SK-N-MC (cell line): ENCODE measurements around the gene CHST3.

Experiments
- DNase-seq: peaks from one replicate; pipeline ENCODE4 v3.0.0-alpha.2; 2011; ENCODE audit warnings: low read depth, low spot score
- H3K27ac ChIP-seq: fragments of 200-600 bp; sonication (generic); 2 replicates; pipeline ENCODE4 v1.5.1; 2016; ENCODE audit warnings: mixed run types
- H3K36me3 ChIP-seq: fragments of 200-600 bp; sonication (generic); 2 replicates; pipeline ENCODE4 v1.6.1; 2017; ENCODE audit warnings: antibody characterized with exemption, low read length, mixed read lengths; ENCODE audit not compliant: insufficient read depth
- H3K4me3 ChIP-seq: fragments of 200-600 bp; sonication (generic); 2 replicates; pipeline ENCODE4 v1.5.1; 2016
- H3K9ac ChIP-seq: fragments of 200-600 bp; sonication (generic); 2 replicates; pipeline ENCODE4 v1.8.0; 2017; ENCODE audit warnings: mixed run types, mixed read lengths; ENCODE audit not compliant: insufficient read length
- H3K9me3 ChIP-seq: fragments of 200-600 bp; sonication (generic); 2 replicates; pipeline ENCODE4 v1.6.1; 2017; ENCODE audit warnings: low read depth, mild to moderate bottlenecking, antibody characterized with exemption, low read length, moderate library complexity, mixed read lengths
- EZH2 ChIP-seq: fragments of 200-600 bp; sonication (generic); IDR thresholded peaks from one replicate; pipeline ENCODE4 v1.6.1; 2017; ENCODE audit warnings: antibody characterized with exemption
- FOXP2 ChIP-seq: optimal IDR thresholded peaks from 2 replicates; pipeline ENCODE3; 2011; ENCODE audit warnings: mild to moderate bottlenecking, moderate library complexity; ENCODE audit not compliant: insufficient read depth; ENCODE audit errors: extremely low read length, control extremely low read depth
- POLR2AphosphoS5 ChIP-seq: IDR thresholded peaks from 2 replicates; pipeline ENCODE4 v1.6.1; 2012; ENCODE audit warnings: mild to moderate bottlenecking, low read depth, low read length, borderline replicate concordance

The CHST3 gene

GRCh38 chr10:72013202-72013945 is 49.2 kb downstream of the CHST3 start:
- Histone ChIP-seq H3K27ac (no peak overlapping the region), H3K36me3 (no peaks in the 10 kb centered on the region; the same call in 1 of the 2 replicates), H3K4me3 (no peak overlapping the region), H3K9ac (no peak overlapping the region), H3K9me3 (no peaks in the 10 kb centered on the region)
- TF ChIP-seq EZH2, result no peak
- no peak for TF ChIP-seq FOXP2
- no peak for TF ChIP-seq POLR2AphosphoS5
- DNase-seq, result no peak

DNA sequence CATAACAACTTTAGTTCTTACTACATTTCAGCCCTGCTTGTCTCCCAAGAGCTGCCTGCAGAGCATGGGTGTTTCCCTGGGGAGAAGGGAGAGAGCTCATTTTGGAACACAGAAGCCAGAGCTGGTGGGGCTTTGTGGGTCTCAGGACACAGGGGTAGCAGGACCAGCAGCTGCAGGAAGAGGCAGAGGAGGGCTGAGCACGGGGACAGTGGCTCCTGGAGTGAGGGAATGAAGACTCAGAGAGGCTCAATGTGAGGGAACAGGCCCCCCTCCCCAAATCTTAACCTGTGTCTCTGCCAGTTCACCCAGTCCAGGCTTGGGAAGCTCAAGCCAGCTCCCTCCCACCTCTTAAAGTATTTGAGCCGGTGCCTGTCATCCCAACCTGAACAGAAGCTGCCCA is 50.0 kb downstream of the CHST3 start:
- H3K27ac ChIP-seq, result no peak overlapping the region
- TF ChIP-seq EZH2 (no peak), POLR2AphosphoS5 (no peak), FOXP2 (no peak)
- H3K9ac ChIP-seq, result no peak overlapping the region

GRCh38 chr10:72014785-72015480 is 50.7 kb downstream of the CHST3 start:
- DNase-seq, result no peak
- Histone ChIP-seq H3K36me3 (no peaks in the 10 kb centered on the region), H3K9ac (no peak overlapping the region), H3K9me3 (no peaks in the 10 kb centered on the region), H3K4me3 (no peak overlapping the region), H3K27ac (no peak overlapping the region)
- TF ChIP-seq POLR2AphosphoS5 (no peak), EZH2 (no peak), FOXP2 (no peak)

More for the DNA sequence above, 50.0 kb downstream of the CHST3 start:
- Histone ChIP-seq H3K36me3 (no peaks in the 10 kb centered on the region), H3K4me3 (no peak overlapping the region), H3K9me3 (no peaks in the 10 kb centered on the region)
- DNase-seq, result no peak

GRCh38 chr10:72015841-72016240 is 51.6 kb downstream of the CHST3 start:
- Histone ChIP-seq H3K27ac (no peak overlapping the region), H3K9ac (no peak overlapping the region)
- no peak for DNase-seq

GRCh38 chr10:72016608-72017300 is 52.6 kb downstream of the CHST3 start:
- Histone ChIP-seq H3K27ac (no peak overlapping the region), H3K4me3 (no peak overlapping the region), H3K36me3 (no peaks in the 10 kb centered on the region), H3K9ac (no peak overlapping the region), H3K9me3 (no peaks in the 10 kb centered on the region)
- TF ChIP-seq POLR2AphosphoS5, result no peak
- no peak for TF ChIP-seq FOXP2
- TF ChIP-seq EZH2, result no peak
- no peak for DNase-seq

More at GRCh38 chr10:72015841-72016240, 51.6 kb downstream of the CHST3 start:
- no peaks in the 10 kb centered on the region for H3K9me3 ChIP-seq
- no peak for TF ChIP-seq EZH2
- no peak for TF ChIP-seq POLR2AphosphoS5
- no peak for TF ChIP-seq FOXP2
- H3K36me3 ChIP-seq, result no peaks in the 10 kb centered on the region
- H3K4me3 ChIP-seq, result no peak overlapping the region

DNA sequence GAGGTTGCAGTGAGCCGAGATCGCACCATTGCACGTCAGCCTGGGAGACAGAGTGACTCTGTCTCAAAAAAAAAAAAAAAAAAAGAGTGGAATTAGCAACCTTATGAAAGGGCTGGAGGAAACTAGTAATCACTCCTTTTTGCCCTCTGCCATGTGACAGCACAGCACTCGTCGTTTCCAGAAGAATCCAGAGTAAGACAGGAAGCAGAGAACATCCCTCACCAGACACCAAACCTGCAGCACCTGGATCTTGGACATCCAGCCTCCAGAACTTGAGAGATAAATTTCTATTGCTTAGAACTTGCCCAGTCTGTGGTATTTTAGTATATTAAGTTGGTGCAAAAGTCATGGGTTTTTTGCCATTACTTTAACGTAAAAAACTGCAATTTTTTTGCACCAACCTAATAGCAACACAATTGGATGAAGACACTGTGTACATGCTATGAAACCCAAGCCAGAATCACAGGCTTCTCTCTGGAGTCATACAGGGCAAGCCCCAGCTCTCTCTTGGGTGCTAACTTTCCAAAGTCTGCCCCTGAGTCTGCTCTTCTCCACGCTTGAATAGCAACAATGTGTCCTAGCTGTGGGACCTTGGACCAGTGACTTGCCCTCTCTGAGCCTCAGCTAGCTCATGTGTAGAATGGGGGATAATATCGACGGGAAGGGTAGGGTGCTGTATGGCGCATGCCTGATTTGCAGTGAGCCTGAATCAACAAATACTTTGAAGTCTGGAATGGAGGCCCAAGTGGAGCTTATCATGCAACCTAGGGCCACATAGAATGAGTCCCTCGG is 55.1 kb downstream of the CHST3 start:
- H3K9me3 ChIP-seq, result no peaks in the 10 kb centered on the region
- no peak for DNase-seq
- TF ChIP-seq POLR2AphosphoS5 (no peak), FOXP2 (no peak), EZH2 (no peak)
- no peak overlapping the region for H3K27ac ChIP-seq
- H3K4me3 ChIP-seq, result no peak overlapping the region
- H3K9ac ChIP-seq, result no peak overlapping the region
- no peaks in the 10 kb centered on the region for H3K36me3 ChIP-seq

DNA sequence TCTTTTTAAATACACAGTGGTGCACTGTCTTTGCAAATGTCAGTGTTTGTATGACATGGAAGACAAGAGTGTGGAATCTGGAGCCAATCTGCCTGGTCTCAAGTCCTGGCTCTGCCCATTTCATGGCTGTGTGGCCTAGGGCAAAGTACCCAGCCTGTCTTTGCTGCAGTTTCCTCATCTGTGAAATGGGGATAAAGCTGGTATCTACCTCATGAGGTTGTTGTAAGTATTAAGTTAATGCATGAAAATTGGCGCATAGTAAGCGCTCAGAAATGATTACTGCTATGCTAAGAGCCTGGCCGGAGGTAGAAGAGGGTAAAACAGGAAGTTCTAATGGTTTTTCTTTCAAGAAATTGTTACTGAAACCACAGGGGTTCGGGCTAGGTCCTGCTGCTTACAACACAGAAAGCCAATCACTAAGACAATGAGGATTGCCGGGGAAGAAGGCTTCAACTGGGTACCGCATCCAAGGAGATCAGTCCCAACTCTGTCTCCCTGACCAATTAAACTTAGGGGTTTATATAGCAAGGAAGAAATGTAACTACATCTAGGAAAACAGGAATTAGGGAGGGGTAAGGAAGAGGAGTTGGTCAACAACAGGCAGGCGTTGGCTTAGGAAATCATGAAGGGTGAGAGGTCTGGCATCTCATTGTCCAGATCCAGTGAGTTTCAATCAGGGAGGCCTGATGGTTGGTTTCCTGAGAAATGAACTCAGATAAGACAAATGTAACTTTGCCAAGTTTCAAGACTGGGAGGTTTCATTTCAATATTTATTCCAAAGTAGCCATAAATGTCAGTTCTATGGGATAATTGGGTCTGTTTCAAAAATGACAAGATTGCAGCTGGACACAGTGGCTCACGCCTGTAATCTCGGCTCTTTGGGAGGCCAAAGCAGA is 57.0 kb downstream of the CHST3 start:
- TF ChIP-seq EZH2 (no peak), POLR2AphosphoS5 (no peak)
- Histone ChIP-seq H3K4me3 (no peak overlapping the region), H3K9ac (no peak overlapping the region), H3K36me3 (no peaks in the 10 kb centered on the region), H3K27ac (no peak overlapping the region), H3K9me3 (no peaks in the 10 kb centered on the region)
- DNase-seq, result no peak
